ENCODE data around the gene TRAF2.
"Not testable (repeated sequence)": the region's sequence is repeated elsewhere in the genome, so short reads cannot be mapped to it uniquely, and the experiment has no call there.

DNA sequence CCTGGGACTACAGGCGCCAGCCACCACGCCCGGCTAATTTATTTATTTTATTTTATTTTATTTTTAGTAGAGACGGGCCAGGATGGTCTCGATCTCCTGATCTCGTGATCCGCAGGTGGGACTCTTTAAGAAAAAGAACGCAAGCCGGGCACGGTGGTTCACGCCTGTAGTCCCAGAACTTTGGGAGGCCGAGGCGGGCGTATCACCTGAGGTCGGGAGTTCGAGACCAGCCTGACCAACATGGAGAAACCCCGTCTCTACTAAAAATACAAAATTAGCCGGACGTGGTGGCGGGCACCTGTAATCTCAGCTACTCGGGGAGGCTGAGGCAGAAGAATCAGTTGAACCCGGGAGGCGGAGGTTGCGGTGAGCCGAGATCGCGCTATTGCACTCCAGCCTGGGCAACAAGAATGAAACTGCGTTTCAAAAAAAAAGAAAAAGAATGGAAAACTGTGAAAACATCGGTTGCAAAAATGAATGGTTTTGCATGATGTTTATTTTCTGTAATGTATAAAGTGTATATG is 19.4 kb upstream of the TRAF2 start:
- not testable (repeated sequence) for TF ChIP-seq BHLHE40 (IDR thresholded peaks at IDR 0.05; ENCODE audit: low read depth, low read length); POLR2A (IDR thresholded peaks at IDR 0.05; ENCODE audit: low read depth, low read length); MAZ (IDR thresholded peaks at IDR 0.05; ENCODE audit: borderline replicate concordance, low read depth, low read length); RFX5 (IDR thresholded peaks at IDR 0.05; ENCODE audit: low read depth, low read length); CHD1 (IDR thresholded peaks at IDR 0.05; ENCODE audit: low read depth, low read length); SMC3 (IDR thresholded peaks at IDR 0.05; ENCODE audit: low read depth, low read length); RAD21 (IDR thresholded peaks at IDR 0.05; ENCODE audit: low read length); MXI1 (IDR thresholded peaks at IDR 0.05; ENCODE audit: borderline replicate concordance, low read depth, low read length); RCOR1 (IDR thresholded peaks at IDR 0.05; ENCODE audit: insufficient replicate concordance, low read length)
- TF ChIP-seq, protein P1, sequence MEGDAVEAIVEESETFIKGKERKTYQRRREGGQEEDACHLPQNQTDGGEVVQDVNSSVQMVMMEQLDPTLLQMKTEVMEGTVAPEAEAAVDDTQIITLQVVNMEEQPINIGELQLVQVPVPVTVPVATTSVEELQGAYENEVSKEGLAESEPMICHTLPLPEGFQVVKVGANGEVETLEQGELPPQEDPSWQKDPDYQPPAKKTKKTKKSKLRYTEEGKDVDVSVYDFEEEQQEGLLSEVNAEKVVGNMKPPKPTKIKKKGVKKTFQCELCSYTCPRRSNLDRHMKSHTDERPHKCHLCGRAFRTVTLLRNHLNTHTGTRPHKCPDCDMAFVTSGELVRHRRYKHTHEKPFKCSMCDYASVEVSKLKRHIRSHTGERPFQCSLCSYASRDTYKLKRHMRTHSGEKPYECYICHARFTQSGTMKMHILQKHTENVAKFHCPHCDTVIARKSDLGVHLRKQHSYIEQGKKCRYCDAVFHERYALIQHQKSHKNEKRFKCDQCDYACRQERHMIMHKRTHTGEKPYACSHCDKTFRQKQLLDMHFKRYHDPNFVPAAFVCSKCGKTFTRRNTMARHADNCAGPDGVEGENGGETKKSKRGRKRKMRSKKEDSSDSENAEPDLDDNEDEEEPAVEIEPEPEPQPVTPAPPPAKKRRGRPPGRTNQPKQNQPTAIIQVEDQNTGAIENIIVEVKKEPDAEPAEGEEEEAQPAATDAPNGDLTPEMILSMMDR (conservative IDR thresholded peaks at IDR 0.05; ENCODE audit: low read depth, low read length) = not testable (repeated sequence)
- TF ChIP-seq, protein P2, sequence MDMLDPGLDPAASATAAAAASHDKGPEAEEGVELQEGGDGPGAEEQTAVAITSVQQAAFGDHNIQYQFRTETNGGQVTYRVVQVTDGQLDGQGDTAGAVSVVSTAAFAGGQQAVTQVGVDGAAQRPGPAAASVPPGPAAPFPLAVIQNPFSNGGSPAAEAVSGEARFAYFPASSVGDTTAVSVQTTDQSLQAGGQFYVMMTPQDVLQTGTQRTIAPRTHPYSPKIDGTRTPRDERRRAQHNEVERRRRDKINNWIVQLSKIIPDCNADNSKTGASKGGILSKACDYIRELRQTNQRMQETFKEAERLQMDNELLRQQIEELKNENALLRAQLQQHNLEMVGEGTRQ (IDR thresholded peaks at IDR 0.05; ENCODE audit: low read depth, low read length) = not testable (repeated sequence)
- TF ChIP-seq, protein P3, sequence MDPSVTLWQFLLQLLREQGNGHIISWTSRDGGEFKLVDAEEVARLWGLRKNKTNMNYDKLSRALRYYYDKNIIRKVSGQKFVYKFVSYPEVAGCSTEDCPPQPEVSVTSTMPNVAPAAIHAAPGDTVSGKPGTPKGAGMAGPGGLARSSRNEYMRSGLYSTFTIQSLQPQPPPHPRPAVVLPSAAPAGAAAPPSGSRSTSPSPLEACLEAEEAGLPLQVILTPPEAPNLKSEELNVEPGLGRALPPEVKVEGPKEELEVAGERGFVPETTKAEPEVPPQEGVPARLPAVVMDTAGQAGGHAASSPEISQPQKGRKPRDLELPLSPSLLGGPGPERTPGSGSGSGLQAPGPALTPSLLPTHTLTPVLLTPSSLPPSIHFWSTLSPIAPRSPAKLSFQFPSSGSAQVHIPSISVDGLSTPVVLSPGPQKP (IDR thresholded peaks at IDR 0.05; ENCODE audit: borderline replicate concordance, low read depth, low read length) = not testable (repeated sequence)
